ENCODE results near the gene PIP. TPM values are rescaled to one million over a fixed set of nuclear protein-coding genes. Genes with fewer than 3 reads are reported as not detected.
"Not testable (repeated sequence)": the region's sequence is repeated elsewhere in the genome, so short reads cannot be mapped to it uniquely, and the experiment has no call there.

Gene PIP
- total RNA-seq, 1 experiment from 2014 or later = not detected

- no peak overlapping the region for H3K4me2 ChIP-seq (ENCODE audit: low read length)
- ATAC-seq (no peak), DNase-seq (ENCODE audit: low read depth, low spot score) (no peak)
- intact Hi-C loops (cut with micrococcal nuclease) = no loop called here
- RAD21 ChIA-PET (ENCODE audit: low non-redundant PET in 1 of 2, low total read pairs in 2 of 2, uncharacterized antibody in 2 of 2, unreplicated experiment in 2 of 2) = no interaction called here
- CTCF ChIA-PET = no interaction called here
- H3K9ac ChIP-seq (ENCODE audit: low read length) = no peak overlapping the region
- no peaks in the 10 kb centered on the region for H3K9me2 ChIP-seq (ENCODE audit: insufficient read depth)
- no peaks in the 10 kb centered on the region for H3K9me3 ChIP-seq (ENCODE audit: control insufficient read depth in 1 of 2, insufficient read depth in 1 of 2, low read depth in 1 of 2, low read length in 2 of 2)
- POLR2A ChIA-PET = no interaction called here
- no peaks in the 10 kb centered on the region for H3K4me1 ChIP-seq (ENCODE audit: control insufficient read depth in 1 of 2, insufficient read depth in 2 of 2, low read length in 2 of 2)
- no peaks in the 10 kb centered on the region for H3K27me3 ChIP-seq (ENCODE audit: insufficient read depth, low read length)
- no peaks in the 10 kb centered on the region for H4K20me1 ChIP-seq (ENCODE audit: insufficient read depth)
- TF ChIP-seq TCF7L2 (IDR thresholded peaks at IDR 0.05; ENCODE audit: borderline replicate concordance, extremely low read depth, insufficient read depth, insufficient read length) = no peak
- no TSS peak for BruUV-seq (replicated peaks)
- H3K4me3 ChIP-seq (replicated peaks in 1 of 2; ENCODE audit: low read depth in 1 of 2, low read length in 2 of 2) = no peak overlapping the region
- H3K36me3 ChIP-seq (ENCODE audit: control insufficient read depth in 1 of 2, insufficient read depth in 2 of 2, low read length in 2 of 2) = no peaks in the 10 kb centered on the region
- no peaks in the 10 kb centered on the region for H3K79me2 ChIP-seq (ENCODE audit: insufficient read depth, low read length)
- H2AFZ ChIP-seq (ENCODE audit: low read depth, low read length, poor library complexity, severe bottlenecking) = no peak overlapping the region
- H3K27ac ChIP-seq (ENCODE audit: low read depth, low read length) = no peak overlapping the region
Measured at GRCh38 chr7:143120691-143121405, 11.0 kb upstream of the PIP start.

- H3K4me1 ChIP-seq (ENCODE audit: control insufficient read depth in 1 of 2, insufficient read depth in 2 of 2, low read length in 2 of 2); H3K79me2 ChIP-seq (ENCODE audit: insufficient read depth, low read length); H3K9me3 ChIP-seq (ENCODE audit: control insufficient read depth in 1 of 2, insufficient read depth in 1 of 2, low read depth in 1 of 2, low read length in 2 of 2); H3K36me3 ChIP-seq (ENCODE audit: control insufficient read depth in 1 of 2, insufficient read depth in 2 of 2, low read length in 2 of 2); ATAC-seq; H4K20me1 ChIP-seq (ENCODE audit: insufficient read depth); H2AFZ ChIP-seq (ENCODE audit: low read depth, low read length, poor library complexity, severe bottlenecking); H3K4me3 ChIP-seq (replicated peaks in 1 of 2; ENCODE audit: low read depth in 1 of 2, low read length in 2 of 2); CTCF ChIA-PET; H3K9me2 ChIP-seq (ENCODE audit: insufficient read depth); DNase-seq (ENCODE audit: low read depth, low spot score); H3K9ac ChIP-seq (ENCODE audit: low read length); H3K27me3 ChIP-seq (ENCODE audit: insufficient read depth, low read length); H3K27ac ChIP-seq (ENCODE audit: low read depth, low read length); BruUV-seq (replicated peaks); H3K4me2 ChIP-seq (ENCODE audit: low read length); POLR2A ChIA-PET; intact Hi-C loops (cut with micrococcal nuclease); RAD21 ChIA-PET (ENCODE audit: low non-redundant PET in 1 of 2, low total read pairs in 2 of 2, uncharacterized antibody in 2 of 2, unreplicated experiment in 2 of 2): not testable (repeated sequence)
- peak; percentile 56; the same call in 1 of the 2 replicates for TF ChIP-seq CBX3 (IDR thresholded peaks at IDR 0.05; ENCODE audit: low read depth)
Measured at GRCh38 chr7:143123326-143123725, 8.6 kb upstream of the PIP start.

Data from HCT116 (cell line).